HEK293 (cell line): ENCODE measurements around the gene KRT36.

Experiments
- PBX3 ChIP-seq: sonication (generic); formaldehyde crosslinking; IDR thresholded peaks from 2 replicates; pipeline ENCODE4 v1.8.1; 2022; ENCODE audit warnings: mild to moderate bottlenecking, moderate library complexity, missing genetic modification reagents
- RBAK ChIP-seq: fragments of 450-650 bp; formaldehyde crosslinking; IDR thresholded peaks from 2 replicates; pipeline ENCODE4 v1.5.1; 2016; ENCODE audit warnings: missing biosample characterization, missing genetic modification characterization
- ZFHX2 ChIP-seq: fragments of 450-650 bp; formaldehyde crosslinking; conservative IDR thresholded peaks from 2 replicates; pipeline ENCODE4 v1.5.1; 2016; ENCODE audit warnings: missing biosample characterization, missing genetic modification characterization
- ZFP41 ChIP-seq: fragments of 450-650 bp; formaldehyde crosslinking; IDR thresholded peaks from 2 replicates; pipeline ENCODE4 v1.5.1; 2016; ENCODE audit warnings: missing biosample characterization, missing genetic modification characterization, borderline replicate concordance
- ZNF121 ChIP-seq: fragments of 450-650 bp; formaldehyde crosslinking; IDR thresholded peaks from 2 replicates; pipeline ENCODE4 v1.5.1; 2016; ENCODE audit warnings: missing biosample characterization, missing genetic modification characterization
- ZNF521 ChIP-seq: fragments of 450-650 bp; formaldehyde crosslinking; IDR thresholded peaks from 2 replicates; pipeline ENCODE4 v1.5.1; 2017; ENCODE audit warnings: missing biosample characterization, mild to moderate bottlenecking, missing genetic modification characterization
- ZNF791 ChIP-seq: fragments of 450-650 bp; formaldehyde crosslinking; IDR thresholded peaks from 2 replicates; pipeline ENCODE4 v1.5.1; 2016; ENCODE audit warnings: missing biosample characterization, missing genetic modification characterization
- ZNF792 ChIP-seq: fragments of 450-650 bp; formaldehyde crosslinking; IDR thresholded peaks from 2 replicates; pipeline ENCODE4 v1.5.1; 2016; ENCODE audit warnings: missing biosample characterization, missing genetic modification characterization
- ZSCAN18 ChIP-seq: fragments of 450-650 bp; formaldehyde crosslinking; IDR thresholded peaks from 2 replicates; pipeline ENCODE4 v1.5.1; 2016; ENCODE audit warnings: missing biosample characterization, missing genetic modification characterization
- TF ChIP-seq, protein P1 (sequence below): fragments of 450-650 bp; formaldehyde crosslinking; IDR thresholded peaks from 2 replicates; pipeline ENCODE4 v1.5.1; 2016; ENCODE audit warnings: missing biosample characterization, missing genetic modification characterization
- TF ChIP-seq, protein P2 (sequence below): fragments of 450-650 bp; IDR thresholded peaks from 2 replicates; pipeline ENCODE4 v1.5.1; 2018; ENCODE audit warnings: missing biosample characterization, mild to moderate bottlenecking, missing genetic modification characterization
- TF ChIP-seq, protein P3 (sequence below): fragments of 450-650 bp; formaldehyde crosslinking; IDR thresholded peaks from 2 replicates; pipeline ENCODE4 v1.5.1; 2016; ENCODE audit warnings: missing biosample characterization, missing genetic modification characterization
- TF ChIP-seq, protein P4 (sequence below): fragments of 450-650 bp; formaldehyde crosslinking; IDR thresholded peaks from 2 replicates; pipeline ENCODE4 v1.5.1; 2016; ENCODE audit warnings: missing biosample characterization, missing genetic modification characterization

DNA sequence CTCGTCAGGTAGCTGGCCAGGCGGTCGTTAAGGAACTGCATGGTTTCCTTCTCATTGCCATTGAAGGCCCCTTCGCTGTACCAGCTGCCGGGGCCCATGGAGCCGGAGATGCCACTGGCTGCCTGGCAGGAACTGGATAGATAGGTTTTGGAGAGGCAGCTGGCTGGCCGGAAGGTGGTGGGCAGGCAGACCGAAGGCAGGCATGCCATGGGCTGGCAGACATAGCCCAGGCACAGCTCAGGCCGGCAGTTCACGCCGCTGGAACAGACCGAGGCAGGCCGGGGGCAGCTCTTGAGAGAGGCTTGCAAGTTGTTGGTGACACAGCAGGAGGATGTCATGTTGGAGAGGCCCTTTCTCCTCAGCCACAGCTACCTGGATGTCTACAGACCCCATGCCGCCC is 22.7 kb downstream of the KRT36 start, which contains the start of gene KRT32:
- TF ChIP-seq, protein P1, sequence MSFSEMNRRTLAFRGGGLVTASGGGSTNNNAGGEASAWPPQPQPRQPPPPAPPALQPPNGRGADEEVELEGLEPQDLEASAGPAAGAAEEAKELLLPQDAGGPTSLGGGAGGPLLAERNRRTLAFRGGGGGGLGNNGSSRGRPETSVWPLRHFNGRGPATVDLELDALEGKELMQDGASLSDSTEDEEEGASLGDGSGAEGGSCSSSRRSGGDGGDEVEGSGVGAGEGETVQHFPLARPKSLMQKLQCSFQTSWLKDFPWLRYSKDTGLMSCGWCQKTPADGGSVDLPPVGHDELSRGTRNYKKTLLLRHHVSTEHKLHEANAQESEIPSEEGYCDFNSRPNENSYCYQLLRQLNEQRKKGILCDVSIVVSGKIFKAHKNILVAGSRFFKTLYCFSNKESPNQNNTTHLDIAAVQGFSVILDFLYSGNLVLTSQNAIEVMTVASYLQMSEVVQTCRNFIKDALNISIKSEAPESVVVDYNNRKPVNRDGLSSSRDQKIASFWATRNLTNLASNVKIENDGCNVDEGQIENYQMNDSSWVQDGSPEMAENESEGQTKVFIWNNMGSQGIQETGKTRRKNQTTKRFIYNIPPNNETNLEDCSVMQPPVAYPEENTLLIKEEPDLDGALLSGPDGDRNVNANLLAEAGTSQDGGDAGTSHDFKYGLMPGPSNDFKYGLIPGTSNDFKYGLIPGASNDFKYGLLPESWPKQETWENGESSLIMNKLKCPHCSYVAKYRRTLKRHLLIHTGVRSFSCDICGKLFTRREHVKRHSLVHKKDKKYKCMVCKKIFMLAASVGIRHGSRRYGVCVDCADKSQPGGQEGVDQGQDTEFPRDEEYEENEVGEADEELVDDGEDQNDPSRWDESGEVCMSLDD (tag by site-specific recombination) = no peak
- TF ChIP-seq ZNF521 (no peak), ZSCAN18 (tag by site-specific recombination) (no peak), ZFP41 (tag by site-specific recombination) (no peak), ZNF792 (tag by site-specific recombination) (no peak), PBX3 (no peak), ZFHX2 (tag by site-specific recombination) (no peak), ZNF791 (no peak), RBAK (no peak), ZNF121 (no peak)
- TF ChIP-seq, protein P2, sequence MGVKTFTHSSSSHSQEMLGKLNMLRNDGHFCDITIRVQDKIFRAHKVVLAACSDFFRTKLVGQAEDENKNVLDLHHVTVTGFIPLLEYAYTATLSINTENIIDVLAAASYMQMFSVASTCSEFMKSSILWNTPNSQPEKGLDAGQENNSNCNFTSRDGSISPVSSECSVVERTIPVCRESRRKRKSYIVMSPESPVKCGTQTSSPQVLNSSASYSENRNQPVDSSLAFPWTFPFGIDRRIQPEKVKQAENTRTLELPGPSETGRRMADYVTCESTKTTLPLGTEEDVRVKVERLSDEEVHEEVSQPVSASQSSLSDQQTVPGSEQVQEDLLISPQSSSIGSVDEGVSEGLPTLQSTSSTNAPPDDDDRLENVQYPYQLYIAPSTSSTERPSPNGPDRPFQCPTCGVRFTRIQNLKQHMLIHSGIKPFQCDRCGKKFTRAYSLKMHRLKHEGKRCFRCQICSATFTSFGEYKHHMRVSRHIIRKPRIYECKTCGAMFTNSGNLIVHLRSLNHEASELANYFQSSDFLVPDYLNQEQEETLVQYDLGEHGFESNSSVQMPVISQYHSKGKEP = no peak
- TF ChIP-seq, protein P3, sequence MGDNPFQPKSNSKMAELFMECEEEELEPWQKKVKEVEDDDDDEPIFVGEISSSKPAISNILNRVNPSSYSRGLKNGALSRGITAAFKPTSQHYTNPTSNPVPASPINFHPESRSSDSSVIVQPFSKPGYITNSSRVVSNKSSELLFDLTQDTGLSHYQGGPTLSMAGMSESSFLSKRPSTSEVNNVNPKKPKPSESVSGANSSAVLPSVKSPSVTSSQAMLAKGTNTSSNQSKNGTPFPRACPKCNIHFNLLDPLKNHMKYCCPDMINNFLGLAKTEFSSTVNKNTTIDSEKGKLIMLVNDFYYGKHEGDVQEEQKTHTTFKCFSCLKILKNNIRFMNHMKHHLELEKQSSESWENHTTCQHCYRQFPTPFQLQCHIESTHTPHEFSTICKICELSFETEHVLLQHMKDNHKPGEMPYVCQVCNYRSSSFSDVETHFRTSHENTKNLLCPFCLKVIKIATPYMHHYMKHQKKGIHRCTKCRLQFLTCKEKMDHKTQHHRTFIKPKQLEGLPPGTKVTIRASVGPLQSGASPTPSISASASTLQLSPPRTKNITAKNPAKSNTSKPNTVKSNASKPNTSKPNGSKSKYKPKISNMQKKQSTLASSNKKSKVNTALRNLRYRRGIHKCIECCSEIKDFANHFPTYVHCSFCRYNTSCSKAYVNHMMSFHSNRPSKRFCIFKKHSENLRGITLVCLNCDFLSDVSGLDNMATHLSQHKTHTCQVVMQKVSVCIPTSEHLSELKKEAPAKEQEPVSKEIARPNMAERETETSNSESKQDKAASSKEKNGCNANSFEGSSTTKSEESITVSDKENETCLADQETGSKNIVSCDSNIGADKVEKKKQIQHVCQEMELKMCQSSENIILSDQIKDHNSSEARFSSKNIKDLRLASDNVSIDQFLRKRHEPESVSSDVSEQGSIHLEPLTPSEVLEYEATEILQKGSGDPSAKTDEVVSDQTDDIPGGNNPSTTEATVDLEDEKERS (tag by site-specific recombination) = no peak
- TF ChIP-seq, protein P4, sequence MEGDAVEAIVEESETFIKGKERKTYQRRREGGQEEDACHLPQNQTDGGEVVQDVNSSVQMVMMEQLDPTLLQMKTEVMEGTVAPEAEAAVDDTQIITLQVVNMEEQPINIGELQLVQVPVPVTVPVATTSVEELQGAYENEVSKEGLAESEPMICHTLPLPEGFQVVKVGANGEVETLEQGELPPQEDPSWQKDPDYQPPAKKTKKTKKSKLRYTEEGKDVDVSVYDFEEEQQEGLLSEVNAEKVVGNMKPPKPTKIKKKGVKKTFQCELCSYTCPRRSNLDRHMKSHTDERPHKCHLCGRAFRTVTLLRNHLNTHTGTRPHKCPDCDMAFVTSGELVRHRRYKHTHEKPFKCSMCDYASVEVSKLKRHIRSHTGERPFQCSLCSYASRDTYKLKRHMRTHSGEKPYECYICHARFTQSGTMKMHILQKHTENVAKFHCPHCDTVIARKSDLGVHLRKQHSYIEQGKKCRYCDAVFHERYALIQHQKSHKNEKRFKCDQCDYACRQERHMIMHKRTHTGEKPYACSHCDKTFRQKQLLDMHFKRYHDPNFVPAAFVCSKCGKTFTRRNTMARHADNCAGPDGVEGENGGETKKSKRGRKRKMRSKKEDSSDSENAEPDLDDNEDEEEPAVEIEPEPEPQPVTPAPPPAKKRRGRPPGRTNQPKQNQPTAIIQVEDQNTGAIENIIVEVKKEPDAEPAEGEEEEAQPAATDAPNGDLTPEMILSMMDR (tag by site-specific recombination) = no peak
